ENCODE data around the gene YWHAG.

GRCh38 chr7:76372984-76373833 lies 14.4 kb upstream of the YWHAG start:
- TF ChIP-seq CTCF (IDR thresholded peaks at IDR 0.05; ENCODE audit: low read length) (no peak), EZH2 (IDR thresholded peaks at IDR 0.05; ENCODE audit: borderline replicate concordance, low read length) (no peak)
